Breast epithelium (tissue), 4 donors: ENCODE data around the gene SSTR3. TPM values are rescaled to one million over a fixed set of nuclear protein-coding genes. Genes with fewer than 3 reads are reported as not detected.

Experiments used
- DNase-seq, 2 donors: peaks; one replicate each; pipeline ENCODE4 v3.0.0-alpha.2; 2019; ENCODE audit warnings: low spot score in 2 of 2
- H3K27ac ChIP-seq, 2 donors: fragments of 200-600 bp; sonication (generic) in 1 of 2; one replicate each; pipeline ENCODE4 v1.5.1; 2016 to 2019; ENCODE audit warnings: mild to moderate bottlenecking in 1 of 2
- H3K27me3 ChIP-seq, 2 donors: fragments of 200-600 bp; sonication (generic) in 1 of 2; one replicate each; pipeline versions ENCODE4 v1.5.1 to v1.6.0; 2017 to 2019; ENCODE audit warnings: control low read depth in 1 of 2, mild to moderate bottlenecking in 1 of 2
- H3K36me3 ChIP-seq: fragments of 200-600 bp; one replicate; pipeline ENCODE4 v1.5.1; 2019
- H3K4me1 ChIP-seq, 2 donors: fragments of 200-600 bp; sonication (generic); one replicate each; pipeline ENCODE4 v1.5.1; 2016 to 2019; ENCODE audit warnings: control low read depth in 1 of 2
- H3K4me3 ChIP-seq, 3 donors: fragments of 200-600 bp; sonication (generic); 1 replicate in 2 of 3; 2 replicates in 1 of 3; pipeline ENCODE4 v1.5.1; 2016 to 2019; ENCODE audit warnings: mild to moderate bottlenecking in 3 of 3, moderate library complexity in 2 of 3
- H3K9me3 ChIP-seq, 2 donors: fragments of 200-600 bp; sonication (generic) in 1 of 2; one replicate each; pipeline ENCODE4 v1.5.1; 2016 to 2019; ENCODE audit warnings: control low read depth in 1 of 2
- CTCF ChIP-seq, 3 donors: fragments of 450-650 bp; IDR thresholded peaks; one replicate each; pipeline ENCODE4 v1.5.1; 2016 to 2017; ENCODE audit warnings: antibody characterized with exemption in 3 of 3, mild to moderate bottlenecking in 3 of 3, moderate library complexity in 3 of 3
- POLR2A ChIP-seq: fragments of 450-650 bp; IDR thresholded peaks from one replicate; pipeline ENCODE4 v1.6.1; 2016; ENCODE audit warnings: antibody characterized with exemption, mild to moderate bottlenecking, moderate library complexity
- POLR2AphosphoS5 ChIP-seq, 3 donors: sonication (generic); formaldehyde crosslinking; IDR thresholded peaks; one replicate each; pipeline ENCODE4 v1.6.1; 2017; ENCODE audit warnings: antibody characterized with exemption in 3 of 3
- intact Hi-C: fragments of 100-400 bp; cut with DNase I; formaldehyde crosslinking; loops from one replicate; pipeline ENCODE4 v1.15.1; 2023; ENCODE audit warnings: low total_unique reads
- total RNA-seq, 3 donors: library from RNA; depleted of rRNA; stranded (reverse); fragments of >200 nt; gene quantifications; one replicate each; pipeline ENCODE4 v1.1.0, GENCODE V29; 2016

SSTR3 gene
- total RNA-seq, 3 donors from 2014 or later = not detected

- intact Hi-C loops = no loop called here
- Histone ChIP-seq H3K4me3 (peak overlapping the region in 1 of 3 donors; percentile 27), H3K36me3 (no peaks in the 10 kb centered on the region), H3K27me3 (no peaks in the 10 kb centered on the region), H3K27ac (peak overlapping the region in 1 of 2 donors; percentile 73), H3K4me1 (no peaks in the 10 kb centered on the region), H3K9me3 (no peaks in the 10 kb centered on the region)
- DNase-seq = peak; percentile 66 to 88
- TF ChIP-seq CTCF (IDR thresholded peaks at IDR 0.05) (peak; percentile 66 to 89 (median 77)), POLR2AphosphoS5 (IDR thresholded peaks at IDR 0.05) (peak; percentile 34 to 58 (median 52)), POLR2A (no peak)
Observed at GRCh38 chr22:37166675-37167066, 45.6 kb downstream of the SSTR3 start.

- intact Hi-C loops = loop anchor here (2.0 kb wide), 1 partner anchor 39 kb away; no protein-coding TSS in a partner anchor
- H3K27me3 ChIP-seq = no peaks in the 10 kb centered on the region
- no peak overlapping the region for H3K4me3 ChIP-seq
- H3K4me1 ChIP-seq = no peaks in the 10 kb centered on the region
- peak overlapping the region in 1 of 2 donors; percentile 73 for H3K27ac ChIP-seq
- no peak for TF ChIP-seq POLR2AphosphoS5 (IDR thresholded peaks at IDR 0.05)
- no peak for TF ChIP-seq POLR2A
- TF ChIP-seq CTCF (IDR thresholded peaks at IDR 0.05) = no peak
- H3K9me3 ChIP-seq = no peaks in the 10 kb centered on the region
- DNase-seq = no peak
- H3K36me3 ChIP-seq = no peaks in the 10 kb centered on the region
Observed at GRCh38 chr22:37165940-37166674, 46.2 kb downstream of the SSTR3 start.

DNA sequence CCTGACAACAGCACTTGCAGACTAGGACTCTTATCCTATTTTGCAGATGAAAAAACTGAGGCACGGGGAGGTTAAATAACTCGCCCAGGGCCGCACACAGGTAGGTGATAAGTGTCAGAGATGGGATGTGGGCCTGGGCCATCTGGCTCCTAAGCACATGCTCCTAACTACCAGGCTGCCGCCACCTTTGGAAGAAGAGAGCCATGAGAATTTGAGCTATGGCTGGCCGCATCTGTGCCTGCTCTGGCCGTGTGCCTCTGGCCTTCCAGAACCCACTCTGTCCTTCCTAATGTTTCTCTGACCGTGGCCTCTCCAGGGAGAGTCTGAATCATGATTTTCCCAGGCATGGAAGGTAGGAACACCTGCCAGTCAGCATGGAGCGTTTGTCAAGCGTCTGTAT, 47.2 kb downstream of the SSTR3 start:
- H3K27me3 ChIP-seq = no peaks in the 10 kb centered on the region
- H3K27ac ChIP-seq = no peak overlapping the region
- H3K4me3 ChIP-seq = no peak overlapping the region
- DNase-seq = no peak
- no peaks in the 10 kb centered on the region for H3K9me3 ChIP-seq
- TF ChIP-seq POLR2A (no peak), POLR2AphosphoS5 (IDR thresholded peaks at IDR 0.05) (no peak), CTCF (IDR thresholded peaks at IDR 0.05) (no peak)
- H3K4me1 ChIP-seq = no peaks in the 10 kb centered on the region
- no peaks in the 10 kb centered on the region for H3K36me3 ChIP-seq
- intact Hi-C loops = loop anchor here (2.0 kb wide), 1 partner anchor 40 kb away; no protein-coding TSS in a partner anchor

DNA sequence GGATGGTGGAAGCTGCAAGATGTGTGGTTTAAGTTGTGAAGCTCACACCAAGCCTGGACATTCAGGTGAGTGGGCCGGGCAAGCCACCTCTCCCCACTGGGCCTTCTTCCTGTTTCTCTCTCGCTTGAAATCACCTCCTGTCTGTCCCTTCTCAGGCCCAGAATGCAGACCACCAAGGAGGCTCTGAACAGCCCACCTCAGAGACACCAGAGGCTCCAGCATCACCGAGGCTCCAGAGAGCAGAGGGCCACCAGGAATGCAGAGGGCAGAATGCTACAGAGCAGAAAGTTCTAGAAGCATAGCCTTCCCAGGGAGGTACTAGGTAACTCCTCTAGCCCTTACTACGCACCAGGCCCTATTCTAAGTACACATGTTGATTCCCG, 47.8 kb downstream of the SSTR3 start:
- no peak for DNase-seq
- H3K4me1 ChIP-seq = no peaks in the 10 kb centered on the region
- intact Hi-C loops = loop anchor here (2.0 kb wide), 1 partner anchor 40 kb away; no protein-coding TSS in a partner anchor
- TF ChIP-seq CTCF (IDR thresholded peaks at IDR 0.05) = no peak
- no peak for TF ChIP-seq POLR2A
- no peak for TF ChIP-seq POLR2AphosphoS5 (IDR thresholded peaks at IDR 0.05)
- H3K36me3 ChIP-seq = no peaks in the 10 kb centered on the region
- H3K4me3 ChIP-seq = no peak overlapping the region
- no peaks in the 10 kb centered on the region for H3K9me3 ChIP-seq
- H3K27me3 ChIP-seq = no peaks in the 10 kb centered on the region
- no peak overlapping the region for H3K27ac ChIP-seq
